ENCODE measurements around the gene FCER2. TPM values are rescaled to one million over a fixed set of nuclear protein-coding genes. Genes with fewer than 3 reads are reported as not detected.

The FCER2 gene
- polyA plus RNA-seq, 2 donors, result 0.02 TPM; not detected in 1

DNA sequence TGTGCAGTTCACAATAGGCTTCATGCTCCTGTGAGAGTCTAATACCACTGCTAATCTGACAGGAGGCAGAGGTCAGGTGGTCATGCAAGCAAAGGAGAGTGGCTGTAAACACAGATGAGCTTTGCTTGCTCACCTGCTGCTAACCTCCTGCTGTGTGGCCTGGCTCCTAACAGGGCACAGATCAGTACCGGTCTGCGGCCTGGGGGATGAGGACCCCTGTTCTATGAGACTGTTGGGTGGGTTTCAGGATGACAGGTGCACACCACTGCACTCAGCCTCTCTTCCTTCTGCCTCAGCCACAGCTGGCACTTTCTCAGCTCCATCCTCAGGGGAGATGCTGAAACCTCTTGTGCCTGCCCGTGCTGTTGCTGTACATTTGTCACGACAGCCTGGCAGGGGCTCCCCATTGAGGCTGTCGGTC is 20.3 kb upstream of the FCER2 start:
- H3K36me3 ChIP-seq (ENCODE audit: control insufficient read depth in 2 of 2, insufficient read depth in 2 of 2, low read length in 1 of 2), result no peaks in the 10 kb centered on the region
- no peaks in the 10 kb centered on the region for H3K4me1 ChIP-seq (ENCODE audit: control insufficient read depth in 2 of 2, insufficient read depth in 2 of 2, low read length in 1 of 2)
- H3K9me3 ChIP-seq (ENCODE audit: control insufficient read depth in 2 of 2, insufficient read depth in 1 of 2, low read depth in 1 of 2, low read length in 1 of 2), result no peaks in the 10 kb centered on the region
- no peaks in the 10 kb centered on the region for H3K27me3 ChIP-seq (ENCODE audit: control insufficient read depth in 1 of 2, insufficient read depth in 2 of 2, low read length in 2 of 2)
- H3K27ac ChIP-seq (ENCODE audit: low read depth in 2 of 2, low read length in 1 of 2), result no peak overlapping the region
- WGBS, 2 donors, result 41 to 43% methylated on average over 5 of the region's 5 CpGs
- no peak overlapping the region for H3K4me3 ChIP-seq (ENCODE audit: low read depth in 1 of 2, low read length in 2 of 2)

- Histone ChIP-seq H3K27me3 (ENCODE audit: control insufficient read depth in 1 of 2, insufficient read depth in 2 of 2, low read length in 2 of 2) (peaks cover 0 to 2% of the 10 kb centered on the region in 2 donors), H3K27ac (ENCODE audit: low read depth in 2 of 2, low read length in 1 of 2) (no peak overlapping the region), H3K36me3 (ENCODE audit: control insufficient read depth in 2 of 2, insufficient read depth in 2 of 2, low read length in 1 of 2) (no peaks in the 10 kb centered on the region), H3K4me1 (ENCODE audit: control insufficient read depth in 2 of 2, insufficient read depth in 2 of 2, low read length in 1 of 2) (no peaks in the 10 kb centered on the region), H3K4me3 (ENCODE audit: low read depth in 1 of 2, low read length in 2 of 2) (no peak overlapping the region), H3K9me3 (ENCODE audit: control insufficient read depth in 2 of 2, insufficient read depth in 1 of 2, low read depth in 1 of 2, low read length in 1 of 2) (peaks cover 0 to 3% of the 10 kb centered on the region in 2 donors)
- 76 to 77% methylated on average over 6 of the region's 6 CpGs for WGBS, 2 donors
These were observed 18.4 kb upstream of the FCER2 start for GRCh38 chr19:7720351-7720750.

GRCh38 chr19:7718668-7719067 is 16.7 kb upstream of the FCER2 start:
- H3K4me3 ChIP-seq (ENCODE audit: low read depth in 1 of 2, low read length in 2 of 2), result no peak overlapping the region
- peaks cover 0 to 3% of the 10 kb centered on the region in 2 donors for H3K9me3 ChIP-seq (ENCODE audit: control insufficient read depth in 2 of 2, insufficient read depth in 1 of 2, low read depth in 1 of 2, low read length in 1 of 2)
- peaks cover 0 to 2% of the 10 kb centered on the region in 2 donors for H3K27me3 ChIP-seq (ENCODE audit: control insufficient read depth in 1 of 2, insufficient read depth in 2 of 2, low read length in 2 of 2)
- no peaks in the 10 kb centered on the region for H3K36me3 ChIP-seq (ENCODE audit: control insufficient read depth in 2 of 2, insufficient read depth in 2 of 2, low read length in 1 of 2)
- no peaks in the 10 kb centered on the region for H3K4me1 ChIP-seq (ENCODE audit: control insufficient read depth in 2 of 2, insufficient read depth in 2 of 2, low read length in 1 of 2)
- 56 to 57% methylated on average over 8 of the region's 8 CpGs for WGBS, 2 donors
- no peak overlapping the region for H3K27ac ChIP-seq (ENCODE audit: low read depth in 2 of 2, low read length in 1 of 2)

DNA sequence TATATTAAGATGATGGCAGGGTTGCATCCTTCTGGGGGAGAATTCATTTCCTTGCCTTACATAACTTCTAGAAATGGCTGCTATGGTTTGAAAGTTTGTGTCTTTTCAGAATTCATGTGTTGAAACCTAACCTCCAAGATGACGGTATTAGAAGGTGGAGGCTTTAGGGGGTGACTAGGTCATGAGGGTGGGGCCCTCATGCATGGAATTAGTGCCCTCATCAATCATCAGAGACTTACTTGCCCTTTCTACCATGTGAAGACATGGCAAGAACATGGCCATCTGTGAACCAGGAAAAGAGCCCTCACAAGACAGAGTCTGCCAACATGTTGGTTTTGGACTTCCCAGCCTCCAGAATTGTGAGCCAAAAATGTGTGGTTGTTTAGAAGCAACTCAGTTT is 14.8 kb upstream of the FCER2 start:
- 68 to 74% methylated on average over 1 of the region's 1 CpG for WGBS, 2 donors
- H3K27me3 ChIP-seq (ENCODE audit: control insufficient read depth in 1 of 2, insufficient read depth in 2 of 2, low read length in 2 of 2), result peaks cover 0 to 2% of the 10 kb centered on the region in 2 donors
- no peaks in the 10 kb centered on the region for H3K4me1 ChIP-seq (ENCODE audit: control insufficient read depth in 2 of 2, insufficient read depth in 2 of 2, low read length in 1 of 2)
- H3K36me3 ChIP-seq (ENCODE audit: control insufficient read depth in 2 of 2, insufficient read depth in 2 of 2, low read length in 1 of 2), result no peaks in the 10 kb centered on the region
- H3K27ac ChIP-seq (ENCODE audit: low read depth in 2 of 2, low read length in 1 of 2), result no peak overlapping the region
- peaks cover 0 to 3% of the 10 kb centered on the region in 2 donors for H3K9me3 ChIP-seq (ENCODE audit: control insufficient read depth in 2 of 2, insufficient read depth in 1 of 2, low read depth in 1 of 2, low read length in 1 of 2)
- H3K4me3 ChIP-seq (ENCODE audit: low read depth in 1 of 2, low read length in 2 of 2), result no peak overlapping the region

GRCh38 chr19:7715671-7716070 is 13.7 kb upstream of the FCER2 start:
- peaks cover 0 to 2% of the 10 kb centered on the region in 2 donors for H3K27me3 ChIP-seq (ENCODE audit: control insufficient read depth in 1 of 2, insufficient read depth in 2 of 2, low read length in 2 of 2)
- WGBS, 2 donors, result 76 to 77% methylated on average over 1 of the region's 1 CpG
- no peaks in the 10 kb centered on the region for H3K36me3 ChIP-seq (ENCODE audit: control insufficient read depth in 2 of 2, insufficient read depth in 2 of 2, low read length in 1 of 2)
- no peak overlapping the region for H3K4me3 ChIP-seq (ENCODE audit: low read depth in 1 of 2, low read length in 2 of 2)
- H3K9me3 ChIP-seq (ENCODE audit: control insufficient read depth in 2 of 2, insufficient read depth in 1 of 2, low read depth in 1 of 2, low read length in 1 of 2), result peaks cover 0 to 3% of the 10 kb centered on the region in 2 donors
- H3K27ac ChIP-seq (ENCODE audit: low read depth in 2 of 2, low read length in 1 of 2), result no peak overlapping the region
- H3K4me1 ChIP-seq (ENCODE audit: control insufficient read depth in 2 of 2, insufficient read depth in 2 of 2, low read length in 1 of 2), result no peaks in the 10 kb centered on the region

GRCh38 chr19:7710616-7711015 is 8.7 kb upstream of the FCER2 start:
- Histone ChIP-seq H3K4me1 (ENCODE audit: control insufficient read depth in 2 of 2, insufficient read depth in 2 of 2, low read length in 1 of 2) (no peaks in the 10 kb centered on the region), H3K9me3 (ENCODE audit: control insufficient read depth in 2 of 2, insufficient read depth in 1 of 2, low read depth in 1 of 2, low read length in 1 of 2) (no peaks in the 10 kb centered on the region), H3K36me3 (ENCODE audit: control insufficient read depth in 2 of 2, insufficient read depth in 2 of 2, low read length in 1 of 2) (no peaks in the 10 kb centered on the region), H3K4me3 (ENCODE audit: low read depth in 1 of 2, low read length in 2 of 2) (no peak overlapping the region), H3K27me3 (ENCODE audit: control insufficient read depth in 1 of 2, insufficient read depth in 2 of 2, low read length in 2 of 2) (no peaks in the 10 kb centered on the region), H3K27ac (ENCODE audit: low read depth in 2 of 2, low read length in 1 of 2) (no peak overlapping the region)
- 73 to 81% methylated on average over 5 of the region's 5 CpGs for WGBS, 2 donors

DNA sequence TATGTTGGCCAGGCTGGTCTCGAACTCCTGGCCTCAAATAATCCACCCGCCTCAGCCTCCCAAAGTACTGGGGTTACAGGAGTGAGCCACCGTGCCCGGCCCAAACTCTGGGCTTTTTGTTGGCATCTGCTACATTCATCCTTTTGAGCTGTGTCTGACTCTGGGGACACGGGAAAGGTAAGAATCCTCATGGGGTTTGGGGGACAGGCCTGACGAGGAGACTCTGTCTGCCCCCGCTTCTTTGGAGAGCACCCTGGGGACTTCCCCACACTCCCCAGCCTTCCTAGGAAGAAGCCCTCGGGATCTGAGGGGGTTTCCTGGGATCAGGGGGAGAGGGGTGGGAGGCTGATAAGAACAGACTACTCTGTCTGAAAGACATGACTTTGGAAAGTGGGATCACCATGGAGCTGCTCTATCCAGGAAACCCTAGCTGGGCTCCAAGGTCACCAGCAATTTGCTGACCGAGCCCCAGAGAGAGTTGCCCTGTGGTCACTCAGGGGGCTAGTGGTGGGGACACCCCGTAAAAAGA is 8.1 kb upstream of the FCER2 start:
- 76 to 81% methylated on average over 10 of the region's 10 CpGs for WGBS, 2 donors
- Histone ChIP-seq H3K36me3 (ENCODE audit: control insufficient read depth in 2 of 2, insufficient read depth in 2 of 2, low read length in 1 of 2) (no peaks in the 10 kb centered on the region), H3K4me1 (ENCODE audit: control insufficient read depth in 2 of 2, insufficient read depth in 2 of 2, low read length in 1 of 2) (no peaks in the 10 kb centered on the region), H3K27ac (ENCODE audit: low read depth in 2 of 2, low read length in 1 of 2) (no peak overlapping the region), H3K27me3 (ENCODE audit: control insufficient read depth in 1 of 2, insufficient read depth in 2 of 2, low read length in 2 of 2) (no peaks in the 10 kb centered on the region), H3K4me3 (ENCODE audit: low read depth in 1 of 2, low read length in 2 of 2) (no peak overlapping the region), H3K9me3 (ENCODE audit: control insufficient read depth in 2 of 2, insufficient read depth in 1 of 2, low read depth in 1 of 2, low read length in 1 of 2) (no peaks in the 10 kb centered on the region)

- no peaks in the 10 kb centered on the region for H3K9me3 ChIP-seq (ENCODE audit: control insufficient read depth in 2 of 2, insufficient read depth in 1 of 2, low read depth in 1 of 2, low read length in 1 of 2)
- H3K27ac ChIP-seq (ENCODE audit: low read depth in 2 of 2, low read length in 1 of 2), result no peak overlapping the region
- no peaks in the 10 kb centered on the region for H3K27me3 ChIP-seq (ENCODE audit: control insufficient read depth in 1 of 2, insufficient read depth in 2 of 2, low read length in 2 of 2)
- 55 to 62% methylated on average over 8 of the region's 8 CpGs for WGBS, 2 donors
- no peaks in the 10 kb centered on the region for H3K36me3 ChIP-seq (ENCODE audit: control insufficient read depth in 2 of 2, insufficient read depth in 2 of 2, low read length in 1 of 2)
- H3K4me3 ChIP-seq (ENCODE audit: low read depth in 1 of 2, low read length in 2 of 2), result no peak overlapping the region
- H3K4me1 ChIP-seq (ENCODE audit: control insufficient read depth in 2 of 2, insufficient read depth in 2 of 2, low read length in 1 of 2), result no peaks in the 10 kb centered on the region
These were observed 5.1 kb upstream of the FCER2 start for GRCh38 chr19:7706955-7707456.

DNA sequence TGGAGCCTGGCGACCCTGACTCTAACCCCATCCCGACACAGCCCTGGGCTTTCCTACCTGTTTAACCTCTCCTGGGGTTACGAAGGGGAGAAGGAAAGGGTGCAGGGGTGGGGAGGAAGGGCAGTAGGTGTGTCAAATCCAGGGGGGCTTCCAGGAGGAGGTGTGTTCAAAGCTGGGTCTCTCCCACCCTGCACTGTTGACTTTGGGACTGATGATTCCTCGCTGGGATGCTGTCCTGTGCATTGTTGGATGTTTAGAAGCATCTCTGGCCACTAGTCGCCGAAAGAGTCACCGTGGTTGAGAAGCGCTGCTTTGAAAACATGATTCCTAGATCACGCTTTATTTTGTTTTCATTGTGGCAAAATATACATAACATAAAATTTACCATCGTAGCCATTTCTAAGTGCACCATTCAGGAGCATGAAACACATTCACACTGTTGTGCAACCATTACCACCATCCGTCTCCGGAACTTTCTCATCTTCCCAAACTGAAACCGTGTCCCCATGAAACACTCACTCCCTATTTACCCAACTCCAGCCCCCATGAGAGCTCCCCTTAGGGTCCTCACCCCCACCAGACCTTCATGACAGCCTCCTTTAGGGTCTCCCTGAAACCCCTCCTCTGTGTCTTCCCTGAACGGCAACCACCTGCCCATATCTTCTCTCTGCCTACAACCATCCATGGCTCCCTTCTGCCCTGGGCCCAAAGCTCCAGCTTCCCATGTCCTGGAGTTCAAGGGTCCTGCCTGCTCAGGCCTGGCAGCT is 4.4 kb upstream of the FCER2 start:
- WGBS, 2 donors, result 77 to 79% methylated on average over 14 of the region's 14 CpGs
- peak overlapping the region in 1 of 2 donors; percentile 35 for H3K27ac ChIP-seq (ENCODE audit: low read depth in 2 of 2, low read length in 1 of 2)
- H3K4me3 ChIP-seq (ENCODE audit: low read depth in 1 of 2, low read length in 2 of 2), result no peak overlapping the region
- no peaks in the 10 kb centered on the region for H3K4me1 ChIP-seq (ENCODE audit: control insufficient read depth in 2 of 2, insufficient read depth in 2 of 2, low read length in 1 of 2)
- H3K9me3 ChIP-seq (ENCODE audit: control insufficient read depth in 2 of 2, insufficient read depth in 1 of 2, low read depth in 1 of 2, low read length in 1 of 2), result no peaks in the 10 kb centered on the region
- no peaks in the 10 kb centered on the region for H3K36me3 ChIP-seq (ENCODE audit: control insufficient read depth in 2 of 2, insufficient read depth in 2 of 2, low read length in 1 of 2)
- H3K27me3 ChIP-seq (ENCODE audit: control insufficient read depth in 1 of 2, insufficient read depth in 2 of 2, low read length in 2 of 2), result no peaks in the 10 kb centered on the region
